GM23338 (cell line): ENCODE data around the gene LRFN3. TPM values are rescaled to one million over a fixed set of nuclear protein-coding genes. Genes with fewer than 3 reads are reported as not detected.

Experiments used
- ATAC-seq: fragments of 200-7000 bp; cut with Tn5 transposase; 3 replicates; pipeline ENCODE4 v1.9.1; 2020
- DNase-seq: peaks from one replicate; pipeline ENCODE4 v3.0.0-alpha.2; 2015; ENCODE audit warnings: low spot score
- H2AFZ ChIP-seq: fragments of 200-600 bp; sonication (generic); 2 replicates; pipeline ENCODE4 v1.8.0; 2016; ENCODE audit warnings: antibody characterized with exemption, mild to moderate bottlenecking, moderate library complexity
- H3F3A ChIP-seq: fragments of 200-600 bp; sonication (generic); replicated peaks from 2 replicates; pipeline ENCODE4 v1.8.0; 2017; ENCODE audit warnings: antibody characterized with exemption, mixed run types, low read depth
- H3K27ac ChIP-seq: fragments of 200-600 bp; sonication (generic); 2 replicates; pipeline ENCODE4 v1.6.1; 2016; ENCODE audit warnings: low read depth
- H3K27me3 ChIP-seq: fragments of 200-600 bp; sonication (generic); 2 replicates; pipeline ENCODE4 v1.8.0; 2016; ENCODE audit warnings: mild to moderate bottlenecking, mixed run types, moderate library complexity; ENCODE audit not compliant: insufficient read depth
- H3K36me3 ChIP-seq: fragments of 200-600 bp; sonication (generic); 2 replicates; pipeline ENCODE4 v1.8.0; 2016; ENCODE audit warnings: mild to moderate bottlenecking; ENCODE audit not compliant: insufficient read depth
- H3K4me1 ChIP-seq: fragments of 200-600 bp; sonication (generic); 2 replicates; pipeline ENCODE4 v1.8.0; 2016; ENCODE audit warnings: mild to moderate bottlenecking, moderate library complexity; ENCODE audit not compliant: insufficient read depth
- H3K4me2 ChIP-seq: fragments of 200-600 bp; sonication (generic); 2 replicates; pipeline ENCODE4 v1.7.1; 2017; ENCODE audit warnings: mixed run types
- H3K4me3 ChIP-seq: fragments of 200-600 bp; sonication (generic); 2 replicates; pipeline ENCODE4 v1.6.1; 2016; ENCODE audit warnings: mixed run types
- H3K79me2 ChIP-seq: fragments of 200-600 bp; sonication (generic); replicated peaks from 2 replicates; pipeline ENCODE4 v1.8.0; 2017; ENCODE audit warnings: mild to moderate bottlenecking; ENCODE audit not compliant: insufficient read depth
- H3K9me2 ChIP-seq: fragments of 200-600 bp; sonication (generic); 2 replicates; pipeline ENCODE4 v1.8.0; 2017; ENCODE audit not compliant: insufficient read depth
- H4K20me1 ChIP-seq: fragments of 200-600 bp; sonication (generic); replicated peaks from 2 replicates; pipeline ENCODE4 v1.8.0; 2017; ENCODE audit warnings: mild to moderate bottlenecking; ENCODE audit not compliant: insufficient read depth
- H3K27ac Mint-ChIP-seq: 2 replicates; pipeline ENCODE4 v1.8.0; 2020; ENCODE audit warnings: inconsistent platforms, mild to moderate bottlenecking, moderate library complexity, mixed read lengths
- H3K27me3 Mint-ChIP-seq: 3 replicates; pipeline ENCODE4 v1.8.0; 2022; ENCODE audit warnings: low read depth, mild to moderate bottlenecking, moderate library complexity, mixed read lengths, inconsistent platforms; ENCODE audit not compliant: insufficient read depth, poor library complexity
- H3K36me3 Mint-ChIP-seq: 3 replicates; pipeline ENCODE4 v1.8.0; 2021; ENCODE audit warnings: low read depth, mild to moderate bottlenecking, inconsistent platforms, moderate library complexity, mixed read lengths
- H3K4me1 Mint-ChIP-seq: 3 replicates; pipeline ENCODE4 v1.8.0; 2020; ENCODE audit warnings: mild to moderate bottlenecking, inconsistent platforms, mixed read lengths
- H3K4me3 Mint-ChIP-seq: 3 replicates; pipeline ENCODE4 v1.8.0; 2021; ENCODE audit warnings: moderate library complexity, mild to moderate bottlenecking, inconsistent platforms, mixed read lengths
- H3K9me3 Mint-ChIP-seq: 3 replicates; pipeline ENCODE4 v1.8.0; 2020; ENCODE audit warnings: moderate library complexity, mild to moderate bottlenecking, inconsistent platforms, mixed read lengths
- CREB1 ChIP-seq: fragments of 250-450 bp; sonication (Bioruptor Pico); IDR thresholded peaks from 2 replicates; pipeline ENCODE4 v1.5.0; 2020; ENCODE audit warnings: low read depth, mild to moderate bottlenecking, moderate library complexity
- CTCF ChIP-seq, 2 experiments: fragments of 200-600 bp in 1 of 2; sonication (generic) in 1 of 2; conservative IDR thresholded peaks; 2 replicates each; pipeline versions ENCODE4 v1.5.1 to v1.6.1; 2016 to 2017; ENCODE audit warnings: antibody characterized with exemption in 2 of 2, low read depth in 2 of 2, mild to moderate bottlenecking in 2 of 2, moderate library complexity in 1 of 2
- ETS1 ChIP-seq: IDR thresholded peaks from 2 replicates; pipeline ENCODE4 v1.6.1; 2016; ENCODE audit warnings: antibody characterized with exemption
- EZH2 ChIP-seq: fragments of 200-600 bp; sonication (generic); IDR thresholded peaks from one replicate; pipeline ENCODE4 v1.8.0; 2017; ENCODE audit warnings: antibody characterized with exemption, mild to moderate bottlenecking, low read depth; ENCODE audit not compliant: unreplicated experiment
- EZH2phosphoT487 ChIP-seq: fragments of 200-600 bp; sonication (generic); IDR thresholded peaks from one replicate; pipeline ENCODE4 v1.8.1; 2018; ENCODE audit warnings: antibody characterized with exemption; ENCODE audit not compliant: unreplicated experiment
- JUNB ChIP-seq: IDR thresholded peaks from one replicate; pipeline ENCODE4 v1.6.1; 2016; ENCODE audit warnings: antibody characterized with exemption; ENCODE audit not compliant: unreplicated experiment
- NANOG ChIP-seq: IDR thresholded peaks from 2 replicates; pipeline ENCODE4 v1.6.1; 2016; ENCODE audit warnings: antibody characterized with exemption, borderline replicate concordance
- POLR2AphosphoS5 ChIP-seq: IDR thresholded peaks from 2 replicates; pipeline ENCODE4 v1.6.1; 2016; ENCODE audit warnings: antibody characterized with exemption, low read depth
- REST ChIP-seq: IDR thresholded peaks from one replicate; pipeline ENCODE4 v1.6.1; 2018; ENCODE audit warnings: antibody characterized with exemption; ENCODE audit not compliant: unreplicated experiment
- STAT1 ChIP-seq: IDR thresholded peaks from one replicate; pipeline ENCODE4 v1.6.1; 2016; ENCODE audit warnings: antibody characterized with exemption; ENCODE audit not compliant: unreplicated experiment
- ZNF114 ChIP-seq: fragments of 250-450 bp; sonication (Bioruptor Pico); IDR thresholded peaks from 2 replicates; pipeline ENCODE4 v1.5.0; 2020; ENCODE audit warnings: mild to moderate bottlenecking, moderate library complexity
- ZNF331 ChIP-seq: fragments of 250-450 bp; sonication (Bioruptor Pico); IDR thresholded peaks from 2 replicates; pipeline ENCODE4 v1.5.0; 2020; ENCODE audit warnings: low read depth, mild to moderate bottlenecking, moderate library complexity
- ZNF462 ChIP-seq: fragments of 250-450 bp; sonication (Bioruptor Pico); IDR thresholded peaks from 2 replicates; pipeline ENCODE4 v1.5.0; 2020; ENCODE audit warnings: mild to moderate bottlenecking, moderate library complexity
- polyA plus RNA-seq: library from polyadenylated mRNA; unstranded; fragments of >200 nt; fragmentation: Nextera tagmentation; extraction: Ambion mirVana; gene quantifications from 2 replicates; pipeline ENCODE4 v1.2.1, GENCODE V29; 2016
- total RNA-seq: library from RNA; depleted of rRNA; stranded (reverse); fragments of >200 nt; shearing (Covaris generic); gene quantifications from 2 replicates; pipeline ENCODE4 v1.2.3, GENCODE V29; 2014

The LRFN3 gene
- total and polyA plus RNA-seq, 2 experiments from 2014 or later = 5.8 to 15.1 TPM

- Histone ChIP-seq H3K9me2 (peaks cover 3% of the 10 kb centered on the region; the same call in 1 of the 2 replicates), H3F3A (peaks cover 13% of the 10 kb centered on the region), H3K27ac (no peak overlapping the region), H3K4me1 (peaks cover 16% of the 10 kb centered on the region), H3K79me2 (no peaks in the 10 kb centered on the region), H3K36me3 (no peaks in the 10 kb centered on the region), H3K4me2 (no peak overlapping the region), H2AFZ (no peak overlapping the region), H3K27me3 (no peaks in the 10 kb centered on the region), H4K20me1 (no peaks in the 10 kb centered on the region), H3K4me3 (no peak overlapping the region)
- Mint-ChIP-seq H3K27me3 (peaks cover 16% of the 10 kb centered on the region), H3K4me1 (peaks cover 20% of the 10 kb centered on the region), H3K27ac (no peak overlapping the region), H3K36me3 (peaks cover 8% of the 10 kb centered on the region; the same call in 2 of the 3 replicates), H3K4me3 (no peak overlapping the region), H3K9me3 (peaks cover 13% of the 10 kb centered on the region)
- TF ChIP-seq REST = no peak
- no peak for TF ChIP-seq CREB1 (CRISPR knock-in tag)
- TF ChIP-seq EZH2 = no peak
- no peak for TF ChIP-seq STAT1
- no peak for TF ChIP-seq ZNF462 (CRISPR knock-in tag)
- no peak for TF ChIP-seq ETS1
- no peak for TF ChIP-seq CTCF (conservative IDR thresholded peaks at IDR 0.05; ENCODE audit: low read depth in 2 of 2)
- no peak for TF ChIP-seq NANOG
- no peak for TF ChIP-seq ZNF331 (CRISPR knock-in tag)
- TF ChIP-seq POLR2AphosphoS5 = no peak
- TF ChIP-seq ZNF114 (CRISPR knock-in tag) = no peak
- no peak for TF ChIP-seq EZH2phosphoT487
- TF ChIP-seq JUNB = no peak
- DNase-seq = no peak
- no peak for ATAC-seq
Observed at GRCh38 chr19:35928507-35928906, 7.7 kb upstream of the LRFN3 start.
